ENCODE data around the gene CFAP97. TPM values are rescaled to one million over a fixed set of nuclear protein-coding genes. Genes with fewer than 3 reads are reported as not detected.

CFAP97 gene
- 48.5 to 53.1 TPM (median 50.1 TPM) in 3 replicates for total RNA-seq
- long read RNA-seq, full-length matches to known transcripts = 110 of 167 reads
- long read RNA-seq, partial matches to known transcripts = 3 of 167 reads
- long read RNA-seq, other reads (novel, unspliced or antisense) = 54 of 167 reads

- peak; percentile 96 for DNase-seq (ENCODE audit: low spot score)
- Mint-ChIP-seq H3K4me1 (ENCODE audit: low read depth) (peaks cover 54% of the 10 kb centered on the region), H3K27ac (ENCODE audit: unreplicated experiment) (peak within 1 kb of the TSS; percentile 99), H3K36me3 (ENCODE audit: low read depth) (peaks cover 3% of the 10 kb centered on the region), H3K9me3 (ENCODE audit: low read depth) (no peaks in the 10 kb centered on the region), H3K4me3 (ENCODE audit: unreplicated experiment) (peak within 1 kb of the TSS; percentile 88), H3K27me3 (ENCODE audit: low read depth) (no peaks in the 10 kb centered on the region)
- TF ChIP-seq CTCF (IDR thresholded peaks at IDR 0.05) = no peak
Measured at GRCh38 chr4:185203486-185204237, at the start of gene CFAP97. TSS of gene CFAP97 (minus strand) at chr4:185204000. CDS start at chr4:185191196, 12,804 bp downstream.

- Mint-ChIP-seq H3K27me3 (ENCODE audit: low read depth) (no peaks in the 10 kb centered on the region), H3K4me1 (ENCODE audit: low read depth) (peaks cover 82% of the 10 kb centered on the region), H3K9me3 (ENCODE audit: low read depth) (no peaks in the 10 kb centered on the region), H3K27ac (ENCODE audit: unreplicated experiment) (no peak overlapping the region), H3K4me3 (ENCODE audit: unreplicated experiment) (no peak overlapping the region), H3K36me3 (ENCODE audit: low read depth) (peaks cover 9% of the 10 kb centered on the region)
- no peak for DNase-seq (ENCODE audit: low spot score)
- no peak for TF ChIP-seq CTCF (IDR thresholded peaks at IDR 0.05)
Measured at GRCh38 chr4:185249105-185249504, 45.3 kb upstream of the CFAP97 start.

- TF ChIP-seq CTCF (IDR thresholded peaks at IDR 0.05) = no peak
- H3K4me1 Mint-ChIP-seq (ENCODE audit: low read depth) = peaks cover 82% of the 10 kb centered on the region
- no peak for DNase-seq (ENCODE audit: low spot score)
- no peak overlapping the region for H3K27ac Mint-ChIP-seq (ENCODE audit: unreplicated experiment)
- no peaks in the 10 kb centered on the region for H3K9me3 Mint-ChIP-seq (ENCODE audit: low read depth)
- no peak overlapping the region for H3K4me3 Mint-ChIP-seq (ENCODE audit: unreplicated experiment)
- H3K27me3 Mint-ChIP-seq (ENCODE audit: low read depth) = no peaks in the 10 kb centered on the region
- peaks cover 8% of the 10 kb centered on the region for H3K36me3 Mint-ChIP-seq (ENCODE audit: low read depth)
Measured at GRCh38 chr4:185248393-185249039, 44.7 kb upstream of the CFAP97 start.

GRCh38 chr4:185247151-185247550, 43.4 kb upstream of the CFAP97 start:
- H3K9me3 Mint-ChIP-seq (ENCODE audit: low read depth) = no peaks in the 10 kb centered on the region
- H3K36me3 Mint-ChIP-seq (ENCODE audit: low read depth) = peaks cover 8% of the 10 kb centered on the region
- H3K4me1 Mint-ChIP-seq (ENCODE audit: low read depth) = peaks cover 82% of the 10 kb centered on the region
- no peak for TF ChIP-seq CTCF (IDR thresholded peaks at IDR 0.05)
- DNase-seq (ENCODE audit: low spot score) = no peak
- peak overlapping the region; percentile 78 for H3K27ac Mint-ChIP-seq (ENCODE audit: unreplicated experiment)
- H3K27me3 Mint-ChIP-seq (ENCODE audit: low read depth) = no peaks in the 10 kb centered on the region
- no peak overlapping the region for H3K4me3 Mint-ChIP-seq (ENCODE audit: unreplicated experiment)

GRCh38 chr4:185246453-185246852, 42.7 kb upstream of the CFAP97 start:
- TF ChIP-seq CTCF (IDR thresholded peaks at IDR 0.05) = no peak
- Mint-ChIP-seq H3K9me3 (ENCODE audit: low read depth) (no peaks in the 10 kb centered on the region), H3K36me3 (ENCODE audit: low read depth) (peaks cover 8% of the 10 kb centered on the region), H3K4me1 (ENCODE audit: low read depth) (peaks cover 81% of the 10 kb centered on the region), H3K27ac (ENCODE audit: unreplicated experiment) (peak overlapping the region; percentile 91), H3K27me3 (ENCODE audit: low read depth) (no peaks in the 10 kb centered on the region), H3K4me3 (ENCODE audit: unreplicated experiment) (no peak overlapping the region)
- DNase-seq (ENCODE audit: low spot score) = no peak
